H1 (cell line): ENCODE data around the gene PLCB4. TPM values are rescaled to one million over a fixed set of nuclear protein-coding genes. Genes with fewer than 3 reads are reported as not detected.
A peak's percentile ranks its signal among the peaks of the same experiment; 100 is the strongest.

ENCODE experiments used
- BCL11A ChIP-seq, 2 experiments: IDR thresholded peaks; one replicate each; pipeline ENCODE4 v1.6.1; 2011; ENCODE audit warnings: low read depth in 2 of 2, low read length in 2 of 2, mild to moderate bottlenecking in 2 of 2
- CBX5 ChIP-seq: fragments of 300-800, 300-1000 bp; sonication (generic); IDR thresholded peaks from 2 replicates; pipeline ENCODE4 v1.7.1; 2016; ENCODE audit warnings: antibody characterized with exemption, low read length, low read depth
- CEBPB ChIP-seq: IDR thresholded peaks from 2 replicates; pipeline ENCODE4 v1.6.1; 2012; ENCODE audit warnings: low read depth, low read length
- EGR1 ChIP-seq: IDR thresholded peaks from 2 replicates; pipeline ENCODE4 v1.6.1; 2011; ENCODE audit warnings: low read depth, low read length, borderline replicate concordance
- EP300 ChIP-seq, 2 experiments: IDR thresholded peaks; 1 replicate in 1 of 2; 2 replicates in 1 of 2; pipeline ENCODE4 v1.6.1; 2011 to 2012; ENCODE audit warnings: low read depth in 2 of 2, low read length in 2 of 2, mild to moderate bottlenecking in 2 of 2, borderline replicate concordance in 1 of 2, inconsistent platforms in 1 of 2, moderate library complexity in 1 of 2
- EZH2 ChIP-seq: fragments of 200-600 bp; sonication (generic); IDR thresholded peaks from 2 replicates; pipeline ENCODE4 v1.7.1; 2012; ENCODE audit warnings: low read depth, mild to moderate bottlenecking, moderate library complexity, low read length, inconsistent platforms; ENCODE audit not compliant: severe bottlenecking
- JUN ChIP-seq: IDR thresholded peaks from 2 replicates; pipeline ENCODE4 v1.6.1; 2011; ENCODE audit warnings: low read depth, mild to moderate bottlenecking, improper control_type of control experiment, low read length
- JUND ChIP-seq: IDR thresholded peaks from 2 replicates; pipeline ENCODE4 v1.6.1; 2011; ENCODE audit warnings: mild to moderate bottlenecking, improper control_type of control experiment, low read length
- KDM5A ChIP-seq: fragments of 200-600 bp; IDR thresholded peaks from 2 replicates; pipeline ENCODE4 v1.7.1; 2012; ENCODE audit warnings: mild to moderate bottlenecking, low read length, inconsistent platforms, mixed read lengths
- POLR2AphosphoS5 ChIP-seq: IDR thresholded peaks from 2 replicates; pipeline ENCODE4 v1.6.1; 2011; ENCODE audit warnings: low read depth, low read length
- POU5F1 ChIP-seq: IDR thresholded peaks from 2 replicates; pipeline ENCODE4 v1.6.1; 2011; ENCODE audit warnings: low read depth, mild to moderate bottlenecking, low read length, moderate library complexity
- RNF2 ChIP-seq: fragments of 200-900, 300-1000 bp; sonication (generic); IDR thresholded peaks from 2 replicates; pipeline ENCODE4 v1.7.1; 2016; ENCODE audit warnings: borderline replicate concordance, low read depth, mild to moderate bottlenecking, antibody characterized with exemption, low read length; ENCODE audit not compliant: poor library complexity, severe bottlenecking; ENCODE audit errors: missing control alignments
- SAP30 ChIP-seq: fragments of 300-600 bp; sonication (generic); IDR thresholded peaks from 2 replicates; pipeline ENCODE4 v1.7.1; 2012; ENCODE audit warnings: low read length, moderate library complexity, mild to moderate bottlenecking, inconsistent platforms; ENCODE audit not compliant: insufficient read depth, insufficient replicate concordance
- SIX5 ChIP-seq: IDR thresholded peaks from 2 replicates; pipeline ENCODE4 v1.6.1; 2011; ENCODE audit warnings: mild to moderate bottlenecking, low read depth, low read length
- SP2 ChIP-seq: IDR thresholded peaks from 2 replicates; pipeline ENCODE4 v1.6.1; 2012; ENCODE audit warnings: mild to moderate bottlenecking, low read length, inconsistent platforms
- TAF1 ChIP-seq: IDR thresholded peaks from 2 replicates; pipeline ENCODE4 v1.6.1; 2011; ENCODE audit warnings: mild to moderate bottlenecking, low read depth, low read length
- TCF12 ChIP-seq: IDR thresholded peaks from 2 replicates; pipeline ENCODE4 v1.6.1; 2011; ENCODE audit warnings: low read depth, mild to moderate bottlenecking, low read length
- YY1 ChIP-seq: IDR thresholded peaks from 2 replicates; pipeline ENCODE4 v1.6.1; 2011; ENCODE audit warnings: low read depth, mild to moderate bottlenecking, low read length
- ZNF274 ChIP-seq: IDR thresholded peaks from 2 replicates; pipeline ENCODE4 v1.7.0; 2012; ENCODE audit warnings: low read length, borderline replicate concordance; ENCODE audit errors: extremely low read depth
- polyA plus RNA-seq, 7 experiments: library from polyadenylated mRNA; depleted of rRNA in 3 of 7; stranded (reverse) in 5 of 7; unstranded in 2 of 7; fragments of >200 nt in 5 of 7; fragments of 200-250 nt in 2 of 7; gene quantifications; 1 replicate in 5 of 7; 2 replicates in 1 of 7; 4 replicates in 1 of 7; pipeline versions ENCODE4 v1.2.1 to v1.2.3, GENCODE V29; 2011 to 2013; ENCODE audit warnings: missing spikeins in 2 of 7, mixed read lengths in 2 of 7
- total RNA-seq: library from RNA; stranded (reverse); fragmentation: NEBNext Ultra II Directional; extraction: Animal tissue kit (Norgen Biotek cat#: 25700); gene quantifications from 2 replicates; pipeline ENCODE4 v1.2.1, GENCODE V29; 2021
- TF ChIP-seq, protein P1 (sequence below): IDR thresholded peaks from 2 replicates; pipeline ENCODE4 v1.6.1; 2012; ENCODE audit warnings: low read length, inconsistent platforms
- TF ChIP-seq, protein P2 (sequence below): IDR thresholded peaks from 2 replicates; pipeline ENCODE4 v1.6.1; 2012; ENCODE audit warnings: inconsistent platforms
- TF ChIP-seq, protein P3 (sequence below): IDR thresholded peaks from 2 replicates; pipeline ENCODE4 v1.6.1; 2011; ENCODE audit warnings: low read length, improper control_type of control experiment

The PLCB4 gene
- total and polyA plus RNA-seq, 2 of the 8 experiments (the other 6 are each of a cell fraction or from before 2014, with no cell fraction given) = 3.2 to 14.1 TPM

- TF ChIP-seq, protein P1, sequence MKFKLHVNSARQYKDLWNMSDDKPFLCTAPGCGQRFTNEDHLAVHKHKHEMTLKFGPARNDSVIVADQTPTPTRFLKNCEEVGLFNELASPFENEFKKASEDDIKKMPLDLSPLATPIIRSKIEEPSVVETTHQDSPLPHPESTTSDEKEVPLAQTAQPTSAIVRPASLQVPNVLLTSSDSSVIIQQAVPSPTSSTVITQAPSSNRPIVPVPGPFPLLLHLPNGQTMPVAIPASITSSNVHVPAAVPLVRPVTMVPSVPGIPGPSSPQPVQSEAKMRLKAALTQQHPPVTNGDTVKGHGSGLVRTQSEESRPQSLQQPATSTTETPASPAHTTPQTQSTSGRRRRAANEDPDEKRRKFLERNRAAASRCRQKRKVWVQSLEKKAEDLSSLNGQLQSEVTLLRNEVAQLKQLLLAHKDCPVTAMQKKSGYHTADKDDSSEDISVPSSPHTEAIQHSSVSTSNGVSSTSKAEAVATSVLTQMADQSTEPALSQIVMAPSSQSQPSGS = no peak
- TF ChIP-seq, protein P2, sequence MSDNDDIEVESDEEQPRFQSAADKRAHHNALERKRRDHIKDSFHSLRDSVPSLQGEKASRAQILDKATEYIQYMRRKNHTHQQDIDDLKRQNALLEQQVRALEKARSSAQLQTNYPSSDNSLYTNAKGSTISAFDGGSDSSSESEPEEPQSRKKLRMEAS = peak; percentile 64
- no peak for TF ChIP-seq KDM5A
- peak in 1 of 2 experiments; percentile 35; a peak in 1 of 3 replicates for TF ChIP-seq EP300 (IDR thresholded peaks at IDR 0.05; ENCODE audit: borderline replicate concordance in 1 of 2, low read depth in 2 of 2, low read length in 2 of 2)
- TF ChIP-seq RNF2 = no peak
- no peak for TF ChIP-seq SAP30
- TF ChIP-seq YY1 = peak; percentile 70; the same call in 1 of the 2 replicates
- TF ChIP-seq BCL11A (IDR thresholded peaks at IDR 0.05; ENCODE audit: low read depth in 2 of 2, low read length in 2 of 2) = no peak
- TF ChIP-seq SIX5 = no peak
- TF ChIP-seq EZH2 = no peak
- no peak for TF ChIP-seq POU5F1
- TF ChIP-seq, protein P3, sequence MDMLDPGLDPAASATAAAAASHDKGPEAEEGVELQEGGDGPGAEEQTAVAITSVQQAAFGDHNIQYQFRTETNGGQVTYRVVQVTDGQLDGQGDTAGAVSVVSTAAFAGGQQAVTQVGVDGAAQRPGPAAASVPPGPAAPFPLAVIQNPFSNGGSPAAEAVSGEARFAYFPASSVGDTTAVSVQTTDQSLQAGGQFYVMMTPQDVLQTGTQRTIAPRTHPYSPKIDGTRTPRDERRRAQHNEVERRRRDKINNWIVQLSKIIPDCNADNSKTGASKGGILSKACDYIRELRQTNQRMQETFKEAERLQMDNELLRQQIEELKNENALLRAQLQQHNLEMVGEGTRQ = no peak
- no peak for TF ChIP-seq CBX5
- peak; percentile 90 for TF ChIP-seq TCF12
- TF ChIP-seq TAF1 = no peak
- TF ChIP-seq SP2 = no peak
- TF ChIP-seq ZNF274 = no peak
- TF ChIP-seq POLR2AphosphoS5 = no peak; the same call in 1 of the 2 replicates
- TF ChIP-seq JUND = no peak
- peak; percentile 31; the same call in 1 of the 2 replicates for TF ChIP-seq EGR1
- no peak for TF ChIP-seq CEBPB
- TF ChIP-seq JUN = no peak
Measured at GRCh38 chr20:9518576-9519175, 449.8 kb downstream of the PLCB4 start (continued).
